GM18507 (cell line): ENCODE results near the gene PRR12.

ENCODE experiments used
- DNase-seq: peaks from one replicate; pipeline ENCODE4 v3.0.0; 2011; ENCODE audit warnings: low read depth; ENCODE audit not compliant: insufficient read length; ENCODE audit errors: extremely low spot score
- FAIRE-seq: peaks from 2 replicates; lab custom pipeline; 2011; peaks lifted over from hg19 to GRCh38; lab: Jason Lieb, UNC

Gene PRR12

DNA sequence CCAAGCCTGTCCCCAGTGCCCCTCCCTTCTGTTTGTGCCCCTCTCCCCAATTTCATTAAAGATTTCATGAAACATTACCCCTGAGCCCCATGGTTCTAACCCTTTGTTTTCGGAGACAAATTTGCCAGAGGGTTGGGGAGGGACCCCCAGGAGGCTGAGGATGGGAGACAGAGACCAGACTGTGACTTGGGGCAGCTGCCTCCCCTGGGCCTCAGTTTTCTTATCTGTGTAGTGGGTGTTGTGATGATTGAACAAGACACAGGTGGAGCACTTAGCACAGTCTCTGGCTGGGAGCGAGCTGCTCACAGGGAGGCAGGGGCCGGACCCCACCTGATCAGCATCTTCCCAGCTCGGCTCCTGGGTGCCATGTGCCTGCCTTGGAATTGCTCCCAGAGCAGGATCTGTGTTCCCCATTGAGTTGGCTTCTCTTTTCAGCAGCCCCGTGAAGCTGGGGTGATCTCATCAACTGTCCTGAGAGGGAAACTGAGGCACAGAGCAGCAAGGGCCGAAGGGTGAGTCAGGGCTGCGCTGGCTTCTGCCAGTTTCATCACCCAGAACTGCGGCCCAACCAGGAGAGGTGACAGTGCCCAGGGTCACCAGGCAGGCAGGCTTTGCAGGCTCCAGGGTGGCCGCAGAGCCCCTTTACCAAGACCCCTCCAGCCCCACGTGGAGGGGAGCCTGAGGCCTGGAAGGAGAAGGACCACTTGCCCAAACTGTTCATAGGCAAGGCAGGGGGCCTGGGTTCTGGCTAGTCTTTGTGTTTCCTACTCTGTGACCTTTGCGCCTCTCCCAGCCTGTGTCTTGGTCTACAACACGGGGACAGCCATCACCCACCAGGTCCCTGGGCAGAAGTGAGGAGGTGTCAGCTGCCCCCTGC lies 67.8 kb downstream of the PRR12 start:
- no peak for FAIRE-seq
- DNase-seq: no peak

DNA sequence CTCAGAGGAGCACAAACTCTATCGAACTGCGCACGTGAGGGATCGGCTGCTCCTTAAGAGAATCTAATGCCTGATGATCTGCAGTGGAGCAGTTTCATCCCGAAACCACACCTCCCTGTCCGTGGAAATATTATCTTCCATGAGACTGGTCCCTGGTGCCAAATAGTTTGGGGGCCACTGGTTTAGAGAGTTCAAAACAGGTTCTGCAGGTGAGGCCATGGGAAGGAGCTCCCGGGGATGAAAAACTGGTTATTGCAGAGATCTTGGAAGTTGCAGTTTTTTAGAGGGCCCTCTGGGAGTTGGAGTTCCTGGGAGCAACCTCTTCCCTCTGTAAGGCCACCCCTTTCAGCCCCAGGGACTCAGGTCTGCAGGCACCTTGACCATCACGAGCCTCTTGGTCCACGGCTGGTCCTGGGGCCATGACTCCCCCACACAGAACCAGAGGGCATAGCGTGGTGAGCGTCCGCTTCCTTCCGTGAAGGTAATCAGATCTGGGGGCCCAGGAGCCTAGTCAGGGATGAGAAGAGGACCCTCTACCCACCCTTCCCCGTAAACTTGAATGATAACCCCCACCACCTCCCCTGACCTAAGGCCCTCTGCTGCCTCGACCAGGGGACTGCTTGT lies 69.5 kb downstream of the PRR12 start:
- FAIRE-seq: no peak
- DNase-seq: no peak

DNA sequence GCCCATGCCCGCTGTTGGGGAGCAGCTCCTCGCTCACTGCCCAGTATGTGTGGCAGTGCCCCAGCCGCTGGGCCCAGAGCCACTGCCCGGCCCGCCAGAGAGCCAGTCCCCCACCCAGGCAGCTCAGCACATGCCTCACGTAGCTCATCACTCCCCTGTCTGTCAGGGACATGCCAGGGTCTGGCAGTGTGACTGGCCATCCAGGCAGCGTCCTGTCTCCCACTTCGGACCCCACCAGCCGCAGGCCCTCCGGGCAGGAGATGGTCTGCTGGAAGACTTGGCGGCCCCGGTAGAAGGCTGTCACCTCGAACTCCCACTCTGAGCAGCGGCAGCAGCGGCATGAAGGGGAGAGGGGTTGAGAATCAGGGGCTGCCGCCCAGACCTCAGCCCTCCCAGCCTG lies 71.0 kb downstream of the PRR12 start:
- DNase-seq: no peak
- no peak for FAIRE-seq

DNA sequence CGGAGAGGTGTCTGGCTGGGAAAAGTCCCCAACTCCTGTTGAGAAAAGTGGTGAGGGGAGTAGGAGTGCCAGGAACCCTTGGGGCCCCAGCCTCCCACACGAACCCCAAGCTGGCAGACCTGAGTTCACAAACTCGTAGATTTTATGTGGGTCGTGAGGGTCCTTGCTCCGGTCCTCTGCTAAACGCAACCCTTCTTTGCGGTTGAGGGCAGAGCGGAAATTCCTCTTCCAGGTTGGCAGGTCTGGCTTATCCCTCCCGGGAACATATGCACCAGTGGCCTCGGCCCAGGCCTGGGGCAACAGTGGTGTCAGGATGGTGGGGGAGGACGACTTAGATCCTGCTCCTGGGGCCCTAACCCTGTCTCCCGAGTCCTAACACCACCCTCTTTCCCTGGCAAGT lies 72.2 kb downstream of the PRR12 start:
- FAIRE-seq: no peak

DNA sequence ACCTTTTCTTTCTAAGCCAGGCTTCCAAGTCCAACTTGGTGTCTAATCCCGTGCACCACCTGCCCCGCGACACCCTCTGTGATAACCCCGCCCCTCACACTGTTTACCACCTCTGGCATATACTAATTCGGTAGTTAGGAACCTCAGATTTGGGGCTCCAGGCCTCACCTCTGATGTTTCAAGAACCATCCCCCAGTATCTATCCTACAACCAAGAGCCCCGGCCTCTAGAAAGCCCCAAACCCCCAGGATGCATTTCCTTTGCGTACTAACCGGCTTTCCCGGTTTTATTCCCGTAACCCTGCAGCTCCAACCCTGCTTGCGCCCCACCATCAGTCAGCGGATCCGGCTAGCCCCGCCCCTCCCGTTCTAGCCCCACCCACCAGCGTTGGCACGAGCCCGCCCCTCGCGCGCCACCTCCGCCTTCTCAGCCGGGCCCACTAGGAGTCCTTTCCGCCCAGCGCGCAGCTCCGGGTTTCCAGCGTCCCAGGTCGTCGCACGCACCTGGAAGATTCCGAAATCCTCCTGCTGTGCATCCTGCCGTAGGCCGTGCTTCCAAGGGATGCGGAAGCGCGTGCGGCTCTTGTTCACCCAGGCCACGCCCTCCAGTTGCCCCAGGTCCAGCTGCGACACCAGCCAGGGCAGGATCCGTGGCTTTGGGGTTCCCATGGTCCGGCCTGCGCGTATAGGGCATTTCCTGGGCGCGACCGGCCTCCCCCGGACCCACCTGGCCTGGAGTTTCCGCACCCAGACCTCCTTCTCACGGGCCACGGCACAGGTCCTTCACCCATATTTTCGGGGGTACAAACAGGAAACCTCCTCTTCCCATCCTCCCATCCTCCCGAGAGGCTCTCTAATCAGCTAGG lies 73.4 kb downstream of the PRR12 start:
- FAIRE-seq (no peak), DNase-seq (peak; percentile 68)

More for the DNA sequence above, 72.2 kb downstream of the PRR12 start:
- DNase-seq: no peak

DNA sequence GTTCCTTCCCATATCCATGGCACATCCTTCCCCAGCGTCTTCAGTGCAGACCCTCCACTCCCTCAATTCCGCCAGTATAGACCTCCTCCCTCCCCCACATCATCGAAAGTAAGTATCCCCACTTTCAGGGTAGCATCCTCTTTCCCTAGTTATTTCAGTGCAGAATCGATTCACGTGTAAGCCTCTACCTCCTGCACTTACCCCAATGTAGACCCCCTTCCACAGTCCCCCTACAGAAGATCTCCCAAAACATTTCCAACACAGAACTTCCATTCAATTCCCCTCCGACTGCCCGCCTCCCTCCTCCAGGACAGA lies 74.0 kb downstream of the PRR12 start:
- no peak for DNase-seq
- FAIRE-seq: no peak

DNA sequence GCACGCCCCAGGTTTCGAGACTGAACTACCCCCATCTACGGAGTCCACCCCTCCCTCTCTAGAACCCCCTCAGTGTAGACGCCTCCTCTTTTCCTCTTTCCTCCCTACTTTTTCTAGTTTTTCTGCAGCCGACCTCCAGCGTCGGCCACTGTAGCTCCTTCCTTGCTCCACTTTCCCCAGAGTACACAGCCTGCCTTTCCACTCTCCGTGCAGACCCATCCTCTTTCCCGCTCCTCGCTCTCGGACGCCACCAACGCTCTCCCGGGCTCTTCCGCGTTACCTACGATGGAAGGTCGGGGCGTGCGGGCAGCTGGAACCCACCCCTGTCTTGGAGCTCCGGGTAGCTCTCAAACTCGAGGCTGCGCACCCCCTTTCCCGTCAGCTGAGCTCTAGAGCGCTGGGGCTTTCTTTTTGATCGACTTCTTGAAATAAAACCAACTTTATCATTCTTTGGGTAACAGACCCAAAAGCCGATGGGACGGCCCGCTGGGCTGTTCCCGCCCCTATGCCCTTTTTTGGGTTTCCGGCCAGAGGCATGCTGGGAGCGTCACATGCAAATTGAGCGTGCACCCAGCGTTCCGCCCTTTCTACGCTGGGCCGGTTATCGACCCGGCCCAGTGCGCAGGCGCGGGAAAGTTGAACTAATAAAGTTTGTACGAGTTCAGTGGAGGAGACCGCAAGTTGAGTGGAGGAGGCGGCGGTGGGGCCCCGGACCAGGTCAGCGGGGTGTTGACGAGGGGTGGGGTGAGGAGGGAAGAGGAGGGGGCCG lies 74.6 kb downstream of the PRR12 start, which contains the start of the genes BCL2L12 and IRF3:
Gene BCL2L12 (plus strand): TSS at position 583 of the 769 bp plus-strand sequence. CDS start 760 bp downstream, outside the sequence.
Gene IRF3 (minus strand): TSS at position 507 of the 769 bp plus-strand sequence. CDS start 1,019 bp downstream, outside the sequence.
- DNase-seq (peak; percentile 96), FAIRE-seq (peak; percentile 97)

DNA sequence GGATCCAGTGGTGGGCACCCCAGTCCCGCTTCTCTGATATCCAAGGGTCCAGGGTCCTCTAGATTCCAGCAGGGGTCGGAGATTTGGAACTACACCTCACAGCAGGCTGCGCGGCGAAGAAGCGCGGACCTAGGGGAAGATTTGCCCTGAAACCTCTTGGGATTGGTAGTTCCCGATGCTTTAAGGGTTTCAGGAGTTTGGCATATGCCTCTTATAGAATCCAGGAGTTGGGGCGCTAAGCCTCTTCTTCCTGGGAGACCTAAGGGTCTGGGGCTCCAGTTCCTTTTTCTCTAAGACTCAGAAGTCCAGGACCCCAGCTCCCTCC lies 75.1 kb downstream of the PRR12 start:
- FAIRE-seq: no peak
- no peak for DNase-seq

DNA sequence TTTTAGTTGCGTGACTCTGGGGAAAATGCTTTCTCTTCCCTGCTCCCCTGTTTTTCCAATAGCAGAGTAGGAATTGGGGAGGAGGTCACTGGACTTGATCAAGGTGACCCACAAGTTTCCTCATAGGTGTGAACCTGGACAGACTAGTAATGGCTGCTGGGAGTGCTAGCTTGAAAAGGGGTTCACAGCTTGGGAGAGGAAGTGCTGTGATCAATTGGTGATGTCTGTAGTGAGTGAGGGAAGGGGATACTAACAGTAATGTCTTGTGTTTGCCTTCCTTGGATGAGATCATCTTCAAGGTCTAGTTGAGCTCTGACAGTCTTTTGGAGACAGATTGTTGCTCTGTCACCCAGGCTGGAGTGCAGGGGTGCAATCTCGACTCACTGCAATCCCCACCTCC lies 76.5 kb downstream of the PRR12 start:
- FAIRE-seq: no peak

DNA sequence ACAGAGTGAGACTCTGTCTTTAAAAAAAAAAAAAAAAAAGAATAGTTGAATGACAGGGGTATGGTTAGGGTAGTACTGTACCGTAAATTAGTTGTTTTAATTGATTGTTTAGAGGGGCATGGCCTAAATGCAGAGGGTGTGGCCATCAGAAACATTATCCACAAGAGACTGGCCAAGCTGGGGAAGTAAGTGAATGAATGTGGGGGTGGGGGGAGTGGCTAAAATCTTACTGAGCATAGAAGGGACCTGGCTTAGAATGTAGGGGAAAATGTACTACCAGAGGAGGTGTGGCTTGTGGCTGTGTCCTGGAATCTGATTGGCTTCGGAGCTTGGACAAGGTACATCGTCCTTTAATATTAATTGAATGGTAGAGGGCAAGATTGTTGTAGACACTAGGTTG lies 78.5 kb downstream of the PRR12 start:
- DNase-seq (no peak), FAIRE-seq (no peak)

More for the DNA sequence above, 76.5 kb downstream of the PRR12 start:
- DNase-seq: no peak

DNA sequence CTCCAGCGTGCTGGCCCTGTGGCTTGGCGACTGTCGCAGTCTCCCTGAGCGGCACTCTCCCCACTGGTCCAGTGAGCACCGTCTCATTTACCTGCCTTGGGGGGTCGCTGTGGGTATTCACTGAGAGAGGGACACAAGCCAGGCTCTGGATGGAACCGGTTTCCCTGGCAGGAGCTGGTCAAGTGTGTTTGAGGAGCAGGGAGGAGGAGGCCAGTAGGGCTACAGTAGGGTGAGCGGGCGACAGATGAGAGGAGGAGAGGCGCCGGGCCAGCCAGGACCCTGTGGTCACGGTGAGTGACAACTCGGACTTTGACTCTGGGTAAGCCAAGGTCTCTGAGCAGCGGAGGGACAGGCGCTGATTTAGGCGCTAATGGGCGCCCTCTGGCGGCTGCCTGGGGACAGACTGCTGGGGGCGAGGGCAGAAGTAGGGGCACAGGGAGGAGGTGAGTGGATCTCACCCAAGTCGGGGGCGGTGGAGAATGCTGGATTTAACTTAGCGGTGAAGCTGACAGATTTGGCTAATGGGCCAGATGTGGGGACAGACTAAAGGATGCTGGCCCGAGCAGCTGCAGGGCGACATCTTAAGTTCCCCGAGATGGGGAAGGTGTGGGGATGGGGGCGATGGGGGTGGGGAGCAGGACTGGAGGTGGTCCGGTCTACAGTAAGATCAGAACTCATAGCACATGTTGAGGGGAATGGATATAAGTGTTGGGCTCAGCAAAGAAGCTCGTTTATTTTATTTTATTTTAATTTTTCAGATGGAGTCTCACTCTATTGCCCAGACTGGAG lies 81.3 kb downstream of the PRR12 start:
- FAIRE-seq (peak; percentile 85), DNase-seq (peak; percentile 70)
